GM21367 (cell line): ENCODE data around the gene SCYGR4.

ENCODE experiments used
- ATAC-seq: cut with Tn5 transposase; IDR thresholded peaks from one replicate; pipeline ENCODE4 v1.9.1; 2021; ENCODE audit not compliant: unreplicated experiment

SCYGR4 gene

GRCh38 chr2:227613272-227613660 is 4.0 kb upstream of the SCYGR4 start:
- ATAC-seq: no peak

GRCh38 chr2:227614246-227614645 is 3.1 kb upstream of the SCYGR4 start:
- ATAC-seq: no peak

GRCh38 chr2:227614740-227615139 is 2.6 kb upstream of the SCYGR4 start, which contains the start of gene SCYGR3:
SCYGR3 (minus strand) TSS chr2:227614840; CDS start chr2:227614840, 0 bp downstream.
- no peak for ATAC-seq

- no peak for ATAC-seq
Observed at GRCh38 chr2:227615181-227615580, 2.1 kb upstream of the SCYGR4 start.

- ATAC-seq: no peak
Observed at GRCh38 chr2:227615906-227616305, 1.4 kb upstream of the SCYGR4 start.

- ATAC-seq: no peak
Observed at GRCh38 chr2:227616631-227617030, 667 bp upstream of the SCYGR4 start.

GRCh38 chr2:227623226-227623625 is 5.9 kb downstream of the SCYGR4 start:
- ATAC-seq: no peak

- no peak for ATAC-seq
Observed at GRCh38 chr2:227625420-227625819, 8.1 kb downstream of the SCYGR4 start.

GRCh38 chr2:227626580-227627151 is 9.4 kb downstream of the SCYGR4 start:
- no peak for ATAC-seq

GRCh38 chr2:227627769-227628168 is 10.5 kb downstream of the SCYGR4 start:
- ATAC-seq: peak; percentile 98

GRCh38 chr2:227629435-227629834 is 12.1 kb downstream of the SCYGR4 start:
- ATAC-seq: no peak

- ATAC-seq: no peak
Observed at GRCh38 chr2:227630322-227630721, 13.0 kb downstream of the SCYGR4 start.

- ATAC-seq: no peak
Observed at GRCh38 chr2:227632827-227633226, 15.5 kb downstream of the SCYGR4 start.

GRCh38 chr2:227634201-227634600 is 16.9 kb downstream of the SCYGR4 start:
- no peak for ATAC-seq

- ATAC-seq: no peak
Observed at GRCh38 chr2:227642656-227643055, 25.4 kb downstream of the SCYGR4 start.

GRCh38 chr2:227643990-227644551 is 26.8 kb downstream of the SCYGR4 start:
- ATAC-seq: no peak

GRCh38 chr2:227653419-227653818 is 36.1 kb downstream of the SCYGR4 start:
- ATAC-seq: no peak

GRCh38 chr2:227654426-227654825 is 37.1 kb downstream of the SCYGR4 start:
- ATAC-seq: no peak

- no peak for ATAC-seq
Observed at GRCh38 chr2:227655454-227655853, 38.2 kb downstream of the SCYGR4 start.

- no peak for ATAC-seq
Observed at GRCh38 chr2:227657199-227657845, 40.0 kb downstream of the SCYGR4 start.

- ATAC-seq: no peak
Observed at GRCh38 chr2:227661025-227661649, 43.8 kb downstream of the SCYGR4 start.

- ATAC-seq: no peak
Observed at GRCh38 chr2:227661827-227662226, 44.5 kb downstream of the SCYGR4 start.
